Heart left ventricle (tissue), 13 donors: ENCODE results near the gene IL1RAPL1.

Experiments
- POLR2A ChIP-seq, 2 donors: fragments of 450-650 bp; IDR thresholded peaks; one replicate each; pipeline ENCODE4 v1.6.1; 2017; ENCODE audit warnings: antibody characterized with exemption in 2 of 2, mild to moderate bottlenecking in 2 of 2, moderate library complexity in 2 of 2
- TF ChIP-seq, protein P1 (sequence below), 12 donors: fragments of 200-600 bp; sonication (generic) in 4 of 12; IDR thresholded peaks; one replicate each; pipeline versions ENCODE4 v1.5.0 to v1.8.0; 2018 to 2022; ENCODE audit warnings: antibody characterized with exemption in 12 of 12, mild to moderate bottlenecking in 5 of 12
- donor health status: ischemic (EF 13 %, LVEDD 7.1; RV severe dilation, severe dysfunction).
- donor health status: DM: no; HTN: yes; CAD: no.
- donor health status: DM: no; HTN: no; CAD: no.
- donor health status: ischemic (EF 25% LVEDD 6.9; RV normal size, moderate dysfunction).
- donor health status: ischemic (EF 25% LVEDD 5.7; RV mildly dilated, moderate dysfunction).
- donor health status: ischemic (EF 35%, LVEDD 5.7; RV mildly dilated, moderate dysfunction).
- donor health status: nonischemic (EF 11% LVEDD 7.7; RV severe dilation, severe dysfunction).
- donor health status: DM: yes; HTN: yes; CAD: no.
- donor health status: PGD.
- donor health status: ischemic (EF 29% LVEDD 5.4; RV normal size, mild dysfunction).
- donor health status: nonischemic (EF 23%, LVEDD 6.1; RV moderate dilation, normal function).

DNA sequence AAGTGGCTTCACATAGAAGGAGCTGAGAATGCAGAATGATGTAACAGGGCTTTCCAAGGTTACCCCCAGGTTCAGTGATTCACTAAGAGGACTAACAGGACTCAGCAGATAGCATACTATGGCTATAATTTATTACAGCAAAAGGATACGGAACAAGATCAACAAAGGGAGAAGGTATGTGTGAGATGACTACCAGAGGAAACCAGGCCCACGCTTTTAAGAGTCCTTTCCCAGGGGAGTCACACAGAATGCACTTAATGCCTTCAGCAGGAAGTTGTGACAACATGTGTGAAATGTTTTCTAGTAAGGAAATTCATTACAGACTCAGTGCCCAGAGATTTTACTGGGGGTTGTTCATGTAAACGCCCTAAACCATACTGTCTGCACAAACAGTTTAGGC, 1254.5 kb downstream of the IL1RAPL1 start:
- TF ChIP-seq, protein P1, sequence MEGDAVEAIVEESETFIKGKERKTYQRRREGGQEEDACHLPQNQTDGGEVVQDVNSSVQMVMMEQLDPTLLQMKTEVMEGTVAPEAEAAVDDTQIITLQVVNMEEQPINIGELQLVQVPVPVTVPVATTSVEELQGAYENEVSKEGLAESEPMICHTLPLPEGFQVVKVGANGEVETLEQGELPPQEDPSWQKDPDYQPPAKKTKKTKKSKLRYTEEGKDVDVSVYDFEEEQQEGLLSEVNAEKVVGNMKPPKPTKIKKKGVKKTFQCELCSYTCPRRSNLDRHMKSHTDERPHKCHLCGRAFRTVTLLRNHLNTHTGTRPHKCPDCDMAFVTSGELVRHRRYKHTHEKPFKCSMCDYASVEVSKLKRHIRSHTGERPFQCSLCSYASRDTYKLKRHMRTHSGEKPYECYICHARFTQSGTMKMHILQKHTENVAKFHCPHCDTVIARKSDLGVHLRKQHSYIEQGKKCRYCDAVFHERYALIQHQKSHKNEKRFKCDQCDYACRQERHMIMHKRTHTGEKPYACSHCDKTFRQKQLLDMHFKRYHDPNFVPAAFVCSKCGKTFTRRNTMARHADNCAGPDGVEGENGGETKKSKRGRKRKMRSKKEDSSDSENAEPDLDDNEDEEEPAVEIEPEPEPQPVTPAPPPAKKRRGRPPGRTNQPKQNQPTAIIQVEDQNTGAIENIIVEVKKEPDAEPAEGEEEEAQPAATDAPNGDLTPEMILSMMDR (IDR thresholded peaks at IDR 0.05) = no peak
- no peak for TF ChIP-seq POLR2A (IDR thresholded peaks at IDR 0.05)
